ENCODE measurements around the gene IL17D.

DNA sequence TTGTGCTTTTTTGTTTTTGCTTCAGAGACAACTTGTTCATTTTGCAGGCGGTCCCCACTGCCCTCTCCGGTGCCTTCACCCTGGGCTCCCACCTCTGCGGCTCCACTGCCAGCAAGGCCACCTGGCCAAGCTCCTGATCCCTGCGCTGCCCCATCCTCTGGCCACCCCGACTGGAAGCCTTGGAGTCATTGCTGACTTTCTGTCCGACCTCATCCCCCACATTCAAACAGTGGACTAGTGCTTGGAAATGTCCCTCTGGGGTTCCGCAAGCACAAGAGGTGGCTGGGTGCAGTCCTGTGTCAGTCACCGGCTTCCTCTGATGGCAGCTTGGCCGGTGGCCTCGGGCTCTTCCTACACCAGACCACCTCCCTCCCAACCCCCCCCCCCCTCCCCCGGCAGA is 17.0 kb downstream of the IL17D start:
- TF ChIP-seq, protein P1, sequence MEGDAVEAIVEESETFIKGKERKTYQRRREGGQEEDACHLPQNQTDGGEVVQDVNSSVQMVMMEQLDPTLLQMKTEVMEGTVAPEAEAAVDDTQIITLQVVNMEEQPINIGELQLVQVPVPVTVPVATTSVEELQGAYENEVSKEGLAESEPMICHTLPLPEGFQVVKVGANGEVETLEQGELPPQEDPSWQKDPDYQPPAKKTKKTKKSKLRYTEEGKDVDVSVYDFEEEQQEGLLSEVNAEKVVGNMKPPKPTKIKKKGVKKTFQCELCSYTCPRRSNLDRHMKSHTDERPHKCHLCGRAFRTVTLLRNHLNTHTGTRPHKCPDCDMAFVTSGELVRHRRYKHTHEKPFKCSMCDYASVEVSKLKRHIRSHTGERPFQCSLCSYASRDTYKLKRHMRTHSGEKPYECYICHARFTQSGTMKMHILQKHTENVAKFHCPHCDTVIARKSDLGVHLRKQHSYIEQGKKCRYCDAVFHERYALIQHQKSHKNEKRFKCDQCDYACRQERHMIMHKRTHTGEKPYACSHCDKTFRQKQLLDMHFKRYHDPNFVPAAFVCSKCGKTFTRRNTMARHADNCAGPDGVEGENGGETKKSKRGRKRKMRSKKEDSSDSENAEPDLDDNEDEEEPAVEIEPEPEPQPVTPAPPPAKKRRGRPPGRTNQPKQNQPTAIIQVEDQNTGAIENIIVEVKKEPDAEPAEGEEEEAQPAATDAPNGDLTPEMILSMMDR (IDR thresholded peaks at IDR 0.05; ENCODE audit: low read depth, low read length), result no peak
- TF ChIP-seq EZH2phosphoT487 (IDR thresholded peaks at IDR 0.05; ENCODE audit: low read depth), result no peak

All from OCI-LY3 (cell line).